ENCODE measurements around the gene SLC7A4. TPM values are rescaled to one million over a fixed set of nuclear protein-coding genes. Genes with fewer than 3 reads are reported as not detected.

Gene SLC7A4
- total RNA-seq, 1 donor from 2014 or later = not detected

GRCh38 chr22:21016644-21017420, 15.5 kb downstream of the SLC7A4 start:
- H3K27ac Mint-ChIP-seq (ENCODE audit: unreplicated experiment) = peak overlapping the region; percentile 38
- TF ChIP-seq, protein P1, sequence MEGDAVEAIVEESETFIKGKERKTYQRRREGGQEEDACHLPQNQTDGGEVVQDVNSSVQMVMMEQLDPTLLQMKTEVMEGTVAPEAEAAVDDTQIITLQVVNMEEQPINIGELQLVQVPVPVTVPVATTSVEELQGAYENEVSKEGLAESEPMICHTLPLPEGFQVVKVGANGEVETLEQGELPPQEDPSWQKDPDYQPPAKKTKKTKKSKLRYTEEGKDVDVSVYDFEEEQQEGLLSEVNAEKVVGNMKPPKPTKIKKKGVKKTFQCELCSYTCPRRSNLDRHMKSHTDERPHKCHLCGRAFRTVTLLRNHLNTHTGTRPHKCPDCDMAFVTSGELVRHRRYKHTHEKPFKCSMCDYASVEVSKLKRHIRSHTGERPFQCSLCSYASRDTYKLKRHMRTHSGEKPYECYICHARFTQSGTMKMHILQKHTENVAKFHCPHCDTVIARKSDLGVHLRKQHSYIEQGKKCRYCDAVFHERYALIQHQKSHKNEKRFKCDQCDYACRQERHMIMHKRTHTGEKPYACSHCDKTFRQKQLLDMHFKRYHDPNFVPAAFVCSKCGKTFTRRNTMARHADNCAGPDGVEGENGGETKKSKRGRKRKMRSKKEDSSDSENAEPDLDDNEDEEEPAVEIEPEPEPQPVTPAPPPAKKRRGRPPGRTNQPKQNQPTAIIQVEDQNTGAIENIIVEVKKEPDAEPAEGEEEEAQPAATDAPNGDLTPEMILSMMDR (IDR thresholded peaks at IDR 0.05) = no peak

DNA sequence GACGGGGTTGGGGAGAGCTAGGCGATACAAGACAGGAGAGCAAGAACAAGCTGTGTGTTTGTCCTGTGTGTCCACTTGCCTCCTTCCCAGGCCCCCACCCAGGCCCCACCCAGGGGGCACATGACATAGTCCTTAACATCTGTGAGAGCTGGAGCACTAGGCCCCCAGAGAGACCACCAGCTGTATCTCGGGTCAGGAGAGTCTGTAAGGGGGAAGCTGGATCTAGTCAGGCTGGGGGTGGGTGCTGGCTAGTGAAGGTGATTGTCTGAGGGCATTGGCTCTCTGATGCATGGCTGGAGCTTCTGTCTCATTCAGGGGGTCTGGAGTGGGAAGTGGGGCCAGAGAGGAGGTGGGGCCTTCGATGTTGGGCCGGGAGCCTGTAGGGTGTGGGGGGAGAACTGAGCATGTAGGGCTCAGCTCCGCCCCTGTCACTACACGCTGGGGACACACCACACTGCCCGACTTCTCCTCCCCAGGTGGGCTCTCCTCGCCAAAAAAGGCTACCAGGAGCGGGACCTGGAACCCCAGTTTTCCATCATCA, 16.8 kb downstream of the SLC7A4 start:
- Mint-ChIP-seq H3K4me1 (ENCODE audit: unreplicated experiment) (peaks cover 33% of the 10 kb centered on the region), H3K4me3 (ENCODE audit: unreplicated experiment) (peak overlapping the region; percentile 82), H3K27me3 (ENCODE audit: unreplicated experiment) (no peaks in the 10 kb centered on the region), H3K9me3 (ENCODE audit: unreplicated experiment) (no peaks in the 10 kb centered on the region), H3K27ac (ENCODE audit: unreplicated experiment) (peak overlapping the region; percentile 95), H3K36me3 (ENCODE audit: unreplicated experiment) (no peaks in the 10 kb centered on the region)
- no peak for DNase-seq (ENCODE audit: extremely low spot score, unreplicated experiment)
- TF ChIP-seq, protein P1 (IDR thresholded peaks at IDR 0.05) = no peak

More at GRCh38 chr22:21016644-21017420, 15.5 kb downstream of the SLC7A4 start:
- DNase-seq (ENCODE audit: extremely low spot score, unreplicated experiment) = no peak
- no peaks in the 10 kb centered on the region for H3K27me3 Mint-ChIP-seq (ENCODE audit: unreplicated experiment)
- peaks cover 33% of the 10 kb centered on the region for H3K4me1 Mint-ChIP-seq (ENCODE audit: unreplicated experiment)
- H3K9me3 Mint-ChIP-seq (ENCODE audit: unreplicated experiment) = no peaks in the 10 kb centered on the region
- no peak overlapping the region for H3K4me3 Mint-ChIP-seq (ENCODE audit: unreplicated experiment)
- H3K36me3 Mint-ChIP-seq (ENCODE audit: unreplicated experiment) = no peaks in the 10 kb centered on the region

- H3K4me1 Mint-ChIP-seq (ENCODE audit: unreplicated experiment) = peaks cover 33% of the 10 kb centered on the region
- H3K36me3 Mint-ChIP-seq (ENCODE audit: unreplicated experiment) = no peaks in the 10 kb centered on the region
- no peaks in the 10 kb centered on the region for H3K9me3 Mint-ChIP-seq (ENCODE audit: unreplicated experiment)
- peak within 1 kb of the TSS; percentile 95 for H3K27ac Mint-ChIP-seq (ENCODE audit: unreplicated experiment)
- TF ChIP-seq, protein P1 (IDR thresholded peaks at IDR 0.05) = no peak
- H3K4me3 Mint-ChIP-seq (ENCODE audit: unreplicated experiment) = peak within 1 kb of the TSS; percentile 82
- H3K27me3 Mint-ChIP-seq (ENCODE audit: unreplicated experiment) = no peaks in the 10 kb centered on the region
- no peak for DNase-seq (ENCODE audit: extremely low spot score, unreplicated experiment)
These were observed 17.5 kb downstream of the SLC7A4 start, which contains the start of gene P2RX6 for GRCh38 chr22:21014726-21015465. TSS of gene P2RX6 (plus strand) at chr22:21015165. CDS start at chr22:21015175, 10 bp downstream.

DNA sequence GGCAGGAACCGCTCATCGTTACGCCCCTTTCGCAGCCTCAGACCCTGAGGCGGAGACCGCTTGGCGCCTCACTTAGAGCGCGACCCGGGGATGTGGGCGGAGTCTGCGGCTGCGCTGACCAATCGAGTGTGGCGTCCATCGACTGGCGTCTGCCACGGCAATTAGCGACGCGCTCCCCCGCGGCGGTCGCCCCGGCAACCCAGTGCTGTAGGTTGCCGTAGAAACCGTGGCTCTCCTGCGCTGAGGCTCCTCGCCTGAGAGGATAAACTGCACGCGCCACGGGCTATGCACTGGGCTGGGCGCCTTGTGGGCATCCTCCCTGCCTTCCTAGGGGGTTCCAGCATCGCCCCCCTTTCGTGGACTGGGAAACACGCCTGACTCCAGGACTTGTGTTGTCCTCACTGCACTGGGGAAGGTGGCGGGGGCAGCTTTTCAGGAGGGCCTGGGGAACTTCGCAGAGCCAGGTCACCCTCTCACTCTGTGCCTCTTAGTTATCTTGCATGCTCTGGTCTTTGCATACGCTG, 18.1 kb downstream of the SLC7A4 start:
- H3K9me3 Mint-ChIP-seq (ENCODE audit: unreplicated experiment) = no peaks in the 10 kb centered on the region
- H3K36me3 Mint-ChIP-seq (ENCODE audit: unreplicated experiment) = no peaks in the 10 kb centered on the region
- no peaks in the 10 kb centered on the region for H3K27me3 Mint-ChIP-seq (ENCODE audit: unreplicated experiment)
- peak; percentile 94 for DNase-seq (ENCODE audit: extremely low spot score, unreplicated experiment)
- peaks cover 33% of the 10 kb centered on the region for H3K4me1 Mint-ChIP-seq (ENCODE audit: unreplicated experiment)
- peak overlapping the region; percentile 95 for H3K27ac Mint-ChIP-seq (ENCODE audit: unreplicated experiment)
- peak overlapping the region; percentile 82 for H3K4me3 Mint-ChIP-seq (ENCODE audit: unreplicated experiment)
- TF ChIP-seq, protein P1 (IDR thresholded peaks at IDR 0.05) = no peak
